Liver (tissue), 3 donors: ENCODE data around the gene TFPI.

ENCODE experiments used
- CTCF ChIP-seq: fragments of 150-350 bp; IDR thresholded peaks from 2 replicates; pipeline ENCODE4 v1.5.1; 2017; ENCODE audit warnings: improper control_type of control experiment, low read depth, low read length; ENCODE audit not compliant: missing input control
- EGR1 ChIP-seq, 2 donors: IDR thresholded peaks; 2 replicates each; pipeline ENCODE4 v1.6.1; 2016 to 2018; ENCODE audit warnings: antibody characterized with exemption in 2 of 2, low read depth in 2 of 2
- JUND ChIP-seq, 2 donors: IDR thresholded peaks; 2 replicates each; pipeline ENCODE4 v1.6.1; 2016; ENCODE audit warnings: antibody characterized with exemption in 2 of 2
- ZBTB33 ChIP-seq: IDR thresholded peaks from 2 replicates; pipeline ENCODE4 v1.6.1; 2016; ENCODE audit warnings: antibody characterized with exemption
- donor health status: healthy.
- donor health status: healthy.

- TF ChIP-seq CTCF (no peak), ZBTB33 (no peak), JUND (IDR thresholded peaks at IDR 0.05) (no peak), EGR1 (IDR thresholded peaks at IDR 0.05; ENCODE audit: low read depth in 2 of 2) (no peak)
Measured at GRCh38 chr2:187447336-187447735, 106.9 kb downstream of the TFPI start.
